Glutamatergic neuron (in vitro differentiated cells): Measurements from ENCODE around the gene ARPC1A. TPM values are rescaled to one million over a fixed set of nuclear protein-coding genes. Genes with fewer than 3 reads are reported as not detected.
A peak's percentile ranks its signal among the peaks of the same experiment; 100 is the strongest.

Experiments used
- DNase-seq: peaks from one replicate; pipeline ENCODE4 v3.0.0; 2022
- H3K27ac Mint-ChIP-seq: one replicate; pipeline ENCODE4 v1.8.0; 2020; ENCODE audit warnings: mild to moderate bottlenecking, mixed read lengths, inconsistent platforms; ENCODE audit not compliant: unreplicated experiment
- H3K27me3 Mint-ChIP-seq: one replicate; pipeline ENCODE4 v1.8.0; 2020; ENCODE audit warnings: mild to moderate bottlenecking, moderate library complexity, mixed read lengths, inconsistent platforms; ENCODE audit not compliant: unreplicated experiment
- H3K36me3 Mint-ChIP-seq: one replicate; pipeline ENCODE4 v1.8.0; 2020; ENCODE audit warnings: mild to moderate bottlenecking, mixed read lengths, inconsistent platforms; ENCODE audit not compliant: unreplicated experiment
- H3K4me1 Mint-ChIP-seq: one replicate; pipeline ENCODE4 v1.8.0; 2020; ENCODE audit warnings: mild to moderate bottlenecking, low read depth, mixed read lengths, inconsistent platforms; ENCODE audit not compliant: unreplicated experiment
- H3K4me3 Mint-ChIP-seq: one replicate; pipeline ENCODE4 v1.8.0; 2020; ENCODE audit warnings: mild to moderate bottlenecking, mixed read lengths, inconsistent platforms; ENCODE audit not compliant: unreplicated experiment
- H3K9me3 Mint-ChIP-seq: one replicate; pipeline ENCODE4 v1.8.0; 2020; ENCODE audit warnings: mild to moderate bottlenecking, moderate library complexity, mixed read lengths, inconsistent platforms; ENCODE audit not compliant: unreplicated experiment
- CTCF ChIP-seq: fragments of 200-600 bp; sonication (generic); IDR thresholded peaks from one replicate; pipeline ENCODE4 v1.5.0; 2021; ENCODE audit not compliant: partially characterized antibody, unreplicated experiment
- total RNA-seq: library from RNA; stranded (reverse); fragmentation: NEBNext Ultra II Directional; extraction: Animal tissue kit (Norgen Biotek cat#: 25700); gene quantifications from one replicate; pipeline ENCODE4 v1.2.1, GENCODE V29; 2021; ENCODE audit not compliant: unreplicated experiment

ARPC1A gene
- total RNA-seq, 1 donor from 2014 or later: 173 TPM

- H3K27me3 Mint-ChIP-seq: peaks cover 4% of the 10 kb centered on the region
- no peak overlapping the region for H3K4me3 Mint-ChIP-seq
- DNase-seq: no peak
- H3K36me3 Mint-ChIP-seq: no peaks in the 10 kb centered on the region
- H3K9me3 Mint-ChIP-seq: peaks cover 4% of the 10 kb centered on the region
- no peak overlapping the region for H3K27ac Mint-ChIP-seq
- TF ChIP-seq CTCF: no peak
- H3K4me1 Mint-ChIP-seq: no peaks in the 10 kb centered on the region
Measured at GRCh38 chr7:99387912-99388311, 62.2 kb downstream of the ARPC1A start.

- DNase-seq: no peak
- H3K27ac Mint-ChIP-seq: no peak overlapping the region
- no peaks in the 10 kb centered on the region for H3K36me3 Mint-ChIP-seq
- peaks cover 10% of the 10 kb centered on the region for H3K27me3 Mint-ChIP-seq
- peaks cover 5% of the 10 kb centered on the region for H3K9me3 Mint-ChIP-seq
- H3K4me1 Mint-ChIP-seq: no peaks in the 10 kb centered on the region
- H3K4me3 Mint-ChIP-seq: no peak overlapping the region
- no peak for TF ChIP-seq CTCF
Measured at GRCh38 chr7:99389772-99390171, 64.1 kb downstream of the ARPC1A start.

- no peak for TF ChIP-seq CTCF
- peak; percentile 49 for DNase-seq
- Mint-ChIP-seq H3K36me3 (no peaks in the 10 kb centered on the region), H3K27me3 (peaks cover 10% of the 10 kb centered on the region), H3K9me3 (peaks cover 5% of the 10 kb centered on the region), H3K4me1 (no peaks in the 10 kb centered on the region), H3K27ac (no peak overlapping the region), H3K4me3 (no peak overlapping the region)
Measured at GRCh38 chr7:99390941-99391602, 65.4 kb downstream of the ARPC1A start.

- Mint-ChIP-seq H3K4me3 (peak overlapping the region; percentile 71), H3K36me3 (no peaks in the 10 kb centered on the region), H3K27ac (no peak overlapping the region), H3K9me3 (peaks cover 5% of the 10 kb centered on the region), H3K4me1 (no peaks in the 10 kb centered on the region), H3K27me3 (peaks cover 10% of the 10 kb centered on the region)
- no peak for TF ChIP-seq CTCF
- no peak for DNase-seq
Measured at GRCh38 chr7:99392046-99392445, 66.3 kb downstream of the ARPC1A start.

- peaks cover 5% of the 10 kb centered on the region for H3K9me3 Mint-ChIP-seq
- H3K4me1 Mint-ChIP-seq: no peaks in the 10 kb centered on the region
- H3K27me3 Mint-ChIP-seq: peaks cover 10% of the 10 kb centered on the region
- TF ChIP-seq CTCF: no peak
- DNase-seq: peak; percentile 80
- peak overlapping the region; percentile 93 for H3K4me3 Mint-ChIP-seq
- H3K27ac Mint-ChIP-seq: peak overlapping the region; percentile 86
- H3K36me3 Mint-ChIP-seq: no peaks in the 10 kb centered on the region
Measured at GRCh38 chr7:99392659-99393354, 67.1 kb downstream of the ARPC1A start.
